HPDE6-E6E7 (cell line): Measurements from ENCODE around the gene ARHGAP44.

Source experiments
- DNase-seq: peaks from one replicate; pipeline ENCODE4 v3.0.0; 2011; ENCODE audit warnings: missing footprints; ENCODE audit errors: extremely low spot score

ARHGAP44 gene

GRCh38 chr17:12899604-12900003 lies 110.3 kb downstream of the ARHGAP44 start:
- DNase-seq, result no peak

- no peak for DNase-seq
Observed at GRCh38 chr17:12900474-12900873, 111.2 kb downstream of the ARHGAP44 start.

GRCh38 chr17:12902046-12902445 lies 112.7 kb downstream of the ARHGAP44 start:
- DNase-seq, result no peak

GRCh38 chr17:12907477-12907876 lies 118.2 kb downstream of the ARHGAP44 start:
- no peak for DNase-seq

- no peak for DNase-seq
Observed at GRCh38 chr17:12909046-12909445, 119.7 kb downstream of the ARHGAP44 start.

GRCh38 chr17:12909511-12909910 lies 120.2 kb downstream of the ARHGAP44 start:
- DNase-seq, result no peak

GRCh38 chr17:12911239-12911638 lies 121.9 kb downstream of the ARHGAP44 start:
- DNase-seq, result no peak

GRCh38 chr17:12917399-12917798 lies 128.1 kb downstream of the ARHGAP44 start:
- no peak for DNase-seq

GRCh38 chr17:12918142-12918541 lies 128.8 kb downstream of the ARHGAP44 start:
- DNase-seq, result no peak

GRCh38 chr17:12922120-12922519 lies 132.8 kb downstream of the ARHGAP44 start:
- DNase-seq, result no peak

- no peak for DNase-seq
Observed at GRCh38 chr17:12924614-12925013, 135.3 kb downstream of the ARHGAP44 start.

GRCh38 chr17:12927001-12927400 lies 137.7 kb downstream of the ARHGAP44 start:
- DNase-seq, result no peak

GRCh38 chr17:12927541-12928425 lies 138.5 kb downstream of the ARHGAP44 start:
- DNase-seq, result no peak

- DNase-seq, result no peak
Observed at GRCh38 chr17:12928736-12929135, 139.4 kb downstream of the ARHGAP44 start.

- no peak for DNase-seq
Observed at GRCh38 chr17:12936501-12936900, 147.2 kb downstream of the ARHGAP44 start.

GRCh38 chr17:12940699-12941098 lies 151.4 kb downstream of the ARHGAP44 start:
- DNase-seq, result no peak

GRCh38 chr17:12947047-12947446 lies 157.7 kb downstream of the ARHGAP44 start:
- DNase-seq, result no peak

- no peak for DNase-seq
Observed at GRCh38 chr17:12952012-12952411, 162.7 kb downstream of the ARHGAP44 start.

- no peak for DNase-seq
Observed at GRCh38 chr17:12953156-12953555, 163.9 kb downstream of the ARHGAP44 start.

GRCh38 chr17:12955521-12955920 lies 166.2 kb downstream of the ARHGAP44 start:
- no peak for DNase-seq

GRCh38 chr17:12958786-12959185 lies 169.5 kb downstream of the ARHGAP44 start:
- no peak for DNase-seq

- DNase-seq, result no peak
Observed at GRCh38 chr17:12959441-12959840, 170.1 kb downstream of the ARHGAP44 start.

- no peak for DNase-seq
Observed at GRCh38 chr17:12961655-12962054, 172.4 kb downstream of the ARHGAP44 start.

GRCh38 chr17:12963505-12963904 lies 174.2 kb downstream of the ARHGAP44 start:
- DNase-seq, result no peak
